Fibroblast of pulmonary artery (primary cell): ENCODE measurements around the gene TLCD3B.
A peak's percentile ranks its signal among the peaks of the same experiment; 100 is the strongest.

Source experiments
- DNase-seq: peaks from one replicate; pipeline ENCODE4 v3.0.0-alpha.2; 2010; ENCODE audit warnings: low read depth
- H3K4me3 ChIP-seq: replicated peaks from 2 replicates; pipeline ENCODE4 v1.5.1; 2011; ENCODE audit warnings: low read depth, mild to moderate bottlenecking, control low read depth, low read length, moderate library complexity
- TF ChIP-seq, protein P1 (sequence below): IDR thresholded peaks from 2 replicates; pipeline ENCODE4 v1.5.1; 2011; ENCODE audit warnings: mild to moderate bottlenecking, control low read depth, low read length, inconsistent platforms; ENCODE audit errors: missing control alignments

TLCD3B gene, protein sequence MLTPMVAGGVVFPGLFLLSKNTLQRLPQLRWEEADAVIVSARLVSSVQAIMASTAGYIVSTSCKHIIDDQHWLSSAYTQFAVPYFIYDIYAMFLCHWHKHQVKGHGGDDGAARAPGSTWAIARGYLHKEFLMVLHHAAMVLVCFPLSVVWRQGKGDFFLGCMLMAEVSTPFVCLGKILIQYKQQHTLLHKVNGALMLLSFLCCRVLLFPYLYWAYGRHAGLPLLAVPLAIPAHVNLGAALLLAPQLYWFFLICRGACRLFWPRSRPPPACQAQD

DNA sequence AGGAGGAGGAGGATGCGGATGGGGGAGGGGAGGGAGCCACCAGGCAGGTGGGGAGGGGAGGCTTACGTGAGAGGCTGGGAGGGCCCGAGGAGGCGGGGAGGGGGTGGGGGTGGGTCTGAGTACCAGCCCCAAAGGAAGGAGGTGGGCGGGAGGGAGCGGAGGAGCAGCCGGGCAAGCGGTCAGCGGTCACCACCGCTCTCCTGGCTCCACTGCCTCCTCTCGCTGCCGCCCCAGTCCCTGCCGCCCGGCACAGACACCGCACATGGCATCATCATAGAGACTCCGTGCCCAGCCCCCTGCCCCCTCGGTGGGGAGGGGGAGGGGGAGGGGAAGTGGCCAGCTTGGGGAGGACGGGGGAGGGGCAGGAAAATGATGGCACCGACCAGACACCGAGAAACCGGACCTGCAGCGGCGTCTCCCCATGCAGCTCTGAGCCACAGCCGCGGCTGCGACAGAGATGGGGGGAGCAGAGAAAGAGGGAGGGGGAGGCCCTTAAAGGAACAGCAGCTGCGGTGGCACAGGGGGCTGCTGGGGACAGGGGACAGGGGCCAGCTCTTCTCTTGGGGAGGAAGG lies at the start of gene TLCD3B:
Gene TLCD3B (minus strand): TSS at position 431 of the 573 bp plus-strand sequence. CDS start 744 bp downstream, outside the sequence.
- TF ChIP-seq, protein P1, sequence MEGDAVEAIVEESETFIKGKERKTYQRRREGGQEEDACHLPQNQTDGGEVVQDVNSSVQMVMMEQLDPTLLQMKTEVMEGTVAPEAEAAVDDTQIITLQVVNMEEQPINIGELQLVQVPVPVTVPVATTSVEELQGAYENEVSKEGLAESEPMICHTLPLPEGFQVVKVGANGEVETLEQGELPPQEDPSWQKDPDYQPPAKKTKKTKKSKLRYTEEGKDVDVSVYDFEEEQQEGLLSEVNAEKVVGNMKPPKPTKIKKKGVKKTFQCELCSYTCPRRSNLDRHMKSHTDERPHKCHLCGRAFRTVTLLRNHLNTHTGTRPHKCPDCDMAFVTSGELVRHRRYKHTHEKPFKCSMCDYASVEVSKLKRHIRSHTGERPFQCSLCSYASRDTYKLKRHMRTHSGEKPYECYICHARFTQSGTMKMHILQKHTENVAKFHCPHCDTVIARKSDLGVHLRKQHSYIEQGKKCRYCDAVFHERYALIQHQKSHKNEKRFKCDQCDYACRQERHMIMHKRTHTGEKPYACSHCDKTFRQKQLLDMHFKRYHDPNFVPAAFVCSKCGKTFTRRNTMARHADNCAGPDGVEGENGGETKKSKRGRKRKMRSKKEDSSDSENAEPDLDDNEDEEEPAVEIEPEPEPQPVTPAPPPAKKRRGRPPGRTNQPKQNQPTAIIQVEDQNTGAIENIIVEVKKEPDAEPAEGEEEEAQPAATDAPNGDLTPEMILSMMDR = no peak
- DNase-seq = no peak
- H3K4me3 ChIP-seq = no peak within 1 kb of the TSS

DNA sequence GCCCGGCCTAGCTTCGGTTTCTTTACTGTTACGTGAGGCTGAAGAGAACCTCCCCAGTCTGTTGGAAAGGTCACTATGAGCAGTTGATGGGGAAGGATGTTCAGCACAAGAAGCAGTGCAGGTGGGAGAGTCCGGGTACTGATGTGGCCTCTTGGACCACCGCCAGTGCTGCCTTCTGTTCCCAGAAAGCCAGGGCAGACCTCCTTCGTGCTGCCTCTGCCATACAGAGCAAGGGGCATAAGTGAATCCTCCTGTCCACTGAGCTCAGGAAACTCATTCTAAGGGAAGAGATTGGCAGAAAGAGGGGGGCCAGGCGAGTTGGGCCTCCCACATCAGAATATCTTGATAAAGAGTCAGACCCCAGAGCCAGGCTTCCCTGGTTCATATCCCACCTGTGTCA lies 48.4 kb upstream of the TLCD3B start:
- DNase-seq = no peak
- TF ChIP-seq, protein P1 = no peak
- no peak overlapping the region for H3K4me3 ChIP-seq

DNA sequence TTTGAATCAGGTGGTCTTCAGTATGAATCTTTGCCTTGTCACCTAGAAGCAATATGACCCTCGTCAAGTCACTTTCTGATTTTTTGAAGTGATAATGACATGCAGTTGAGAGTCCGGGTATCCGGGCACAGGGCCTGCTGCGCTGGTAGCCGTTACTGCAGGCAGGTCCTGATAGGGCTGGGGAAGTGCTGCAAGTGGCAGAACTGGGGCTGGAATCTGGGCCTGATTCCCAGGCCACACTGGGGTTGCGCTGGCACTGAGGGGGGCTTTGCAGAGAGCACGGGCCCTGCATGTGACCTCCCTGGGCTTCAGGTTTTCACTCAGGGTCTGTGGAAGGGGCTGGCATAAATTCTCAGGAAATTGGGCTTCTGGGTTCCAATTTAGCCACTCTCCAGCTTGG lies 47.7 kb upstream of the TLCD3B start:
- DNase-seq = no peak
- H3K4me3 ChIP-seq = no peak overlapping the region
- TF ChIP-seq, protein P1 = no peak

DNA sequence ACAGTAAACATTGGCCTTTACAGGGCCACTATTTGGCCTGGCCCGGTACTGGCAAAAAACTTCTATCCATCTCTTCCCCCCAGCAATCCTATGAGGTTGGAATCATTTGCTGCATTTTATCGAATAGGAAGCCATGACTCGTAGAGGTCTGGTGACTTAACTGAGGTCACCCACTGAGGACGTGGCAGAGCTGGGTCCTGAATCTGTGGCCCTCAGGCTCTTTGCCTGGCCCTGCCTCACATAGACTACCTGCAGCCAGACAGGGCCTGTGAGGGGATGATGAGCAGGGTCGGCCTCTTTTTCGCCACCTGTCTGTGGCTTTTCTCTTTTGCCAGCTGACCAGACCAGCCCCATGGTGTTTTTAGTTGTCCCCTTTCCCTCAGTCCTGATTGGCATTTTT lies 46.6 kb upstream of the TLCD3B start:
- H3K4me3 ChIP-seq = no peak overlapping the region
- TF ChIP-seq, protein P1 = no peak
- no peak for DNase-seq

DNA sequence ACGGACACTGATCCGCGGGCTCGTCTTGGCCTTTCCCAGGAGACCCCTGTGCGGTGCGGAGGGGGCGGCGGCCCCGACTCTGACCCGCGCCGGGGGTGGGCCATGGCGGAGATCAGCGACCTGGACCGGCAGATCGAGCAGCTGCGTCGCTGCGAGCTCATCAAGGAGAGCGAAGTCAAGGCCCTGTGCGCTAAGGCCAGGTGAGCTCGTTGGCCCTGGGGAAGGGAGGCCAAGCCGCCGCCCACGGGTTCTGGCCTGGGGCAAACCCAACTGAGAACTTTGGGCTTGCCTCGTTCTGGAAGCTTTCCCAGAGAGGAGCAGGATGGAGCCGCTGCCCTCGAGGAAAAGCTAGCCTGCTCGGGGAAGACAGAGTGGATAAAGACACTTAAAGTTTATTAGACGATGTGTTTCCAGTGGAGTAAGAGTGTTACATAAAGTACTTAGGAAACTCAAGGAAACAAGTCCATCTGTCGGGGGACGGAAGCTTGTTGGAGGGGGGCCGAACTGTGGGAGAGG lies 45.3 kb upstream of the TLCD3B start:
- TF ChIP-seq, protein P1 = no peak
- no peak for DNase-seq
- H3K4me3 ChIP-seq = peak overlapping the region; percentile 93

DNA sequence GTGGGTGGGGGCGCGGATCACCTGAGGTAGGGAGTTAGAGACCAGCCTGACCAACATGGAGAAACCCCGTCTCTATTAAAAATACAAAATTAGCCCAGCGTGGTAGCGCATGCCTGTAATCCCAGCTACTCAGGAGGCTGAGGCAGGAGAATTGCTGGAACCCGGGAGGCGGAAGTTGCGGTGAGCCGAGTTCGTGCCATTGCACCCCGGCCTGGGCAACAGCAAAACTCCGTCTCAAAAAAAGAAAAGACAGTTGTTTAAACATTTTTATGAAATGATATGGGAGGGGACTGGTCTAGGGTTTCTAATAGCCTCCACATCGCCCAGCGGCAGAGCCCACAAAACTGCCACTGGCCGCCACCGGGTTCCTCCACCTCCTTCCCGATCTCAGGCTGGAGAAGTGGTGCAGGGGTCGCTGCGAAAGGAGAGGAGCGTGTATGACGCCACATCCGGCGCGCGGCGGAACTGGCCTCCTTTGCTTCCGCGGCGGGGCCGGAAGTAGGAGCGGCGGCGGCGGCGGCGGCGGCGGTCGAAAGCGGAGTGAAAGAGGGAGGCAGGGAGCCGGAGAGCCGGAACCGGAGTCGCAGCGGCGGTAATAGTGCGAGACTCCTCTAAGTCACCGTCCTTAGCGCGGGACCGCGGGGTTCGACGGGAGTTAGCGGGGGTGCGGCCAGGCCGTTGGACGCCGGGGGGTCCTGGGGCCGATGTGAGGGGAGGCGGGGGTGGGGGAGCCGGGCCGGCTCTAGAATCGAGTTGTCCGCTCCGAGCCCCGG lies 44.6 kb upstream of the TLCD3B start, which contains the start of gene PPP4C:
Gene PPP4C (plus strand): TSS at position 492 of the 773 bp plus-strand sequence. CDS start 384 bp downstream, outside the sequence.
- peak; percentile 89 for DNase-seq
- TF ChIP-seq, protein P1 = no peak
- H3K4me3 ChIP-seq = peak within 1 kb of the TSS; percentile 93
